GM23338 (cell line): ENCODE data around the gene CPD. TPM values are rescaled to one million over a fixed set of nuclear protein-coding genes. Genes with fewer than 3 reads are reported as not detected.

ENCODE experiments used
- ATAC-seq: fragments of 200-7000 bp; cut with Tn5 transposase; 3 replicates; pipeline ENCODE4 v1.9.1; 2020
- DNase-seq: peaks from one replicate; pipeline ENCODE4 v3.0.0-alpha.2; 2015; ENCODE audit warnings: low spot score
- H2AFZ ChIP-seq: fragments of 200-600 bp; sonication (generic); 2 replicates; pipeline ENCODE4 v1.8.0; 2016; ENCODE audit warnings: antibody characterized with exemption, mild to moderate bottlenecking, moderate library complexity
- H3F3A ChIP-seq: fragments of 200-600 bp; sonication (generic); replicated peaks from 2 replicates; pipeline ENCODE4 v1.8.0; 2017; ENCODE audit warnings: antibody characterized with exemption, mixed run types, low read depth
- H3K27ac ChIP-seq: fragments of 200-600 bp; sonication (generic); 2 replicates; pipeline ENCODE4 v1.6.1; 2016; ENCODE audit warnings: low read depth
- H3K27me3 ChIP-seq: fragments of 200-600 bp; sonication (generic); 2 replicates; pipeline ENCODE4 v1.8.0; 2016; ENCODE audit warnings: mild to moderate bottlenecking, mixed run types, moderate library complexity; ENCODE audit not compliant: insufficient read depth
- H3K36me3 ChIP-seq: fragments of 200-600 bp; sonication (generic); 2 replicates; pipeline ENCODE4 v1.8.0; 2016; ENCODE audit warnings: mild to moderate bottlenecking; ENCODE audit not compliant: insufficient read depth
- H3K4me1 ChIP-seq: fragments of 200-600 bp; sonication (generic); 2 replicates; pipeline ENCODE4 v1.8.0; 2016; ENCODE audit warnings: mild to moderate bottlenecking, moderate library complexity; ENCODE audit not compliant: insufficient read depth
- H3K4me2 ChIP-seq: fragments of 200-600 bp; sonication (generic); 2 replicates; pipeline ENCODE4 v1.7.1; 2017; ENCODE audit warnings: mixed run types
- H3K4me3 ChIP-seq: fragments of 200-600 bp; sonication (generic); 2 replicates; pipeline ENCODE4 v1.6.1; 2016; ENCODE audit warnings: mixed run types
- H3K79me2 ChIP-seq: fragments of 200-600 bp; sonication (generic); replicated peaks from 2 replicates; pipeline ENCODE4 v1.8.0; 2017; ENCODE audit warnings: mild to moderate bottlenecking; ENCODE audit not compliant: insufficient read depth
- H3K9me2 ChIP-seq: fragments of 200-600 bp; sonication (generic); 2 replicates; pipeline ENCODE4 v1.8.0; 2017; ENCODE audit not compliant: insufficient read depth
- H4K20me1 ChIP-seq: fragments of 200-600 bp; sonication (generic); replicated peaks from 2 replicates; pipeline ENCODE4 v1.8.0; 2017; ENCODE audit warnings: mild to moderate bottlenecking; ENCODE audit not compliant: insufficient read depth
- H3K27ac Mint-ChIP-seq: 2 replicates; pipeline ENCODE4 v1.8.0; 2020; ENCODE audit warnings: inconsistent platforms, mild to moderate bottlenecking, moderate library complexity, mixed read lengths
- H3K27me3 Mint-ChIP-seq: 3 replicates; pipeline ENCODE4 v1.8.0; 2022; ENCODE audit warnings: low read depth, mild to moderate bottlenecking, moderate library complexity, mixed read lengths, inconsistent platforms; ENCODE audit not compliant: insufficient read depth, poor library complexity
- H3K36me3 Mint-ChIP-seq: 3 replicates; pipeline ENCODE4 v1.8.0; 2021; ENCODE audit warnings: low read depth, mild to moderate bottlenecking, inconsistent platforms, moderate library complexity, mixed read lengths
- H3K4me1 Mint-ChIP-seq: 3 replicates; pipeline ENCODE4 v1.8.0; 2020; ENCODE audit warnings: mild to moderate bottlenecking, inconsistent platforms, mixed read lengths
- H3K4me3 Mint-ChIP-seq: 3 replicates; pipeline ENCODE4 v1.8.0; 2021; ENCODE audit warnings: moderate library complexity, mild to moderate bottlenecking, inconsistent platforms, mixed read lengths
- H3K9me3 Mint-ChIP-seq: 3 replicates; pipeline ENCODE4 v1.8.0; 2020; ENCODE audit warnings: moderate library complexity, mild to moderate bottlenecking, inconsistent platforms, mixed read lengths
- CTCF ChIP-seq, 2 experiments: fragments of 200-600 bp in 1 of 2; sonication (generic) in 1 of 2; conservative IDR thresholded peaks; 2 replicates each; pipeline versions ENCODE4 v1.5.1 to v1.6.1; 2016 to 2017; ENCODE audit warnings: antibody characterized with exemption in 2 of 2, low read depth in 2 of 2, mild to moderate bottlenecking in 2 of 2, moderate library complexity in 1 of 2
- ETS1 ChIP-seq: IDR thresholded peaks from 2 replicates; pipeline ENCODE4 v1.6.1; 2016; ENCODE audit warnings: antibody characterized with exemption
- EZH2 ChIP-seq: fragments of 200-600 bp; sonication (generic); IDR thresholded peaks from one replicate; pipeline ENCODE4 v1.8.0; 2017; ENCODE audit warnings: antibody characterized with exemption, mild to moderate bottlenecking, low read depth; ENCODE audit not compliant: unreplicated experiment
- EZH2phosphoT487 ChIP-seq: fragments of 200-600 bp; sonication (generic); IDR thresholded peaks from one replicate; pipeline ENCODE4 v1.8.1; 2018; ENCODE audit warnings: antibody characterized with exemption; ENCODE audit not compliant: unreplicated experiment
- JUNB ChIP-seq: IDR thresholded peaks from one replicate; pipeline ENCODE4 v1.6.1; 2016; ENCODE audit warnings: antibody characterized with exemption; ENCODE audit not compliant: unreplicated experiment
- NANOG ChIP-seq: IDR thresholded peaks from 2 replicates; pipeline ENCODE4 v1.6.1; 2016; ENCODE audit warnings: antibody characterized with exemption, borderline replicate concordance
- REST ChIP-seq: IDR thresholded peaks from one replicate; pipeline ENCODE4 v1.6.1; 2018; ENCODE audit warnings: antibody characterized with exemption; ENCODE audit not compliant: unreplicated experiment
- STAT1 ChIP-seq: IDR thresholded peaks from one replicate; pipeline ENCODE4 v1.6.1; 2016; ENCODE audit warnings: antibody characterized with exemption; ENCODE audit not compliant: unreplicated experiment
- ZNF331 ChIP-seq: fragments of 250-450 bp; sonication (Bioruptor Pico); IDR thresholded peaks from 2 replicates; pipeline ENCODE4 v1.5.0; 2020; ENCODE audit warnings: low read depth, mild to moderate bottlenecking, moderate library complexity
- ZNF462 ChIP-seq: fragments of 250-450 bp; sonication (Bioruptor Pico); IDR thresholded peaks from 2 replicates; pipeline ENCODE4 v1.5.0; 2020; ENCODE audit warnings: mild to moderate bottlenecking, moderate library complexity
- polyA plus RNA-seq: library from polyadenylated mRNA; unstranded; fragments of >200 nt; fragmentation: Nextera tagmentation; extraction: Ambion mirVana; gene quantifications from 2 replicates; pipeline ENCODE4 v1.2.1, GENCODE V29; 2016
- total RNA-seq: library from RNA; depleted of rRNA; stranded (reverse); fragments of >200 nt; shearing (Covaris generic); gene quantifications from 2 replicates; pipeline ENCODE4 v1.2.3, GENCODE V29; 2014

CPD gene
- total and polyA plus RNA-seq, 2 experiments from 2014 or later: 6.2 to 57.8 TPM

GRCh38 chr17:30351735-30352134 is 27.0 kb upstream of the CPD start:
- no peaks in the 10 kb centered on the region for H3K36me3 ChIP-seq
- no peak for DNase-seq
- no peaks in the 10 kb centered on the region; the same call in none of the 2 replicates for H3K9me2 ChIP-seq
- no peak overlapping the region for H3K27ac Mint-ChIP-seq
- H3K4me2 ChIP-seq: no peak overlapping the region
- no peak overlapping the region for H3K4me3 Mint-ChIP-seq
- no peaks in the 10 kb centered on the region for H3K79me2 ChIP-seq
- ATAC-seq: no peak
- no peaks in the 10 kb centered on the region for H3F3A ChIP-seq
- no peak overlapping the region for H3K27ac ChIP-seq
- peaks cover 7% of the 10 kb centered on the region for H3K4me1 Mint-ChIP-seq
- no peaks in the 10 kb centered on the region for H3K36me3 Mint-ChIP-seq
- H3K4me3 ChIP-seq: no peak overlapping the region
- H4K20me1 ChIP-seq: no peaks in the 10 kb centered on the region
- H3K4me1 ChIP-seq: peaks cover 5% of the 10 kb centered on the region
- no peak for TF ChIP-seq ZNF331
- TF ChIP-seq REST: no peak
- TF ChIP-seq EZH2phosphoT487: no peak
- no peak for TF ChIP-seq ETS1
- TF ChIP-seq NANOG: no peak
- no peak for TF ChIP-seq EZH2
- TF ChIP-seq STAT1: no peak
- no peak for TF ChIP-seq JUNB
- H3K27me3 Mint-ChIP-seq: no peaks in the 10 kb centered on the region
- no peaks in the 10 kb centered on the region for H3K27me3 ChIP-seq
- no peak overlapping the region for H2AFZ ChIP-seq
- H3K9me3 Mint-ChIP-seq: no peaks in the 10 kb centered on the region

GRCh38 chr17:30352240-30352814 is 26.4 kb upstream of the CPD start:
- ATAC-seq (no peak), DNase-seq (no peak)
- Mint-ChIP-seq H3K4me3 (no peak overlapping the region), H3K4me1 (peaks cover 7% of the 10 kb centered on the region), H3K27me3 (no peaks in the 10 kb centered on the region), H3K36me3 (no peaks in the 10 kb centered on the region), H3K27ac (no peak overlapping the region), H3K9me3 (no peaks in the 10 kb centered on the region)
- Histone ChIP-seq H3K27ac (no peak overlapping the region), H2AFZ (no peak overlapping the region), H3K4me1 (peaks cover 5% of the 10 kb centered on the region), H4K20me1 (no peaks in the 10 kb centered on the region), H3K4me3 (no peak overlapping the region), H3K27me3 (no peaks in the 10 kb centered on the region), H3K4me2 (no peak overlapping the region), H3K9me2 (no peaks in the 10 kb centered on the region; the same call in none of the 2 replicates), H3K36me3 (no peaks in the 10 kb centered on the region), H3F3A (no peaks in the 10 kb centered on the region), H3K79me2 (no peaks in the 10 kb centered on the region)
- TF ChIP-seq ZNF462 (CRISPR knock-in tag): no peak
- no peak for TF ChIP-seq CTCF (conservative IDR thresholded peaks at IDR 0.05; ENCODE audit: low read depth in 2 of 2)
- TF ChIP-seq JUNB: no peak
